GM12873 (cell line): ENCODE data around the gene KRI1.
A peak's percentile ranks its signal among the peaks of the same experiment; 100 is the strongest.

Source experiments
- TF ChIP-seq, protein P1 (sequence below): IDR thresholded peaks from 2 replicates; pipeline ENCODE4 v1.5.1; 2012; ENCODE audit warnings: low read depth, mild to moderate bottlenecking, moderate library complexity, low read length, control low read depth; ENCODE audit not compliant: insufficient read depth; ENCODE audit errors: missing control alignments

The KRI1 gene

DNA sequence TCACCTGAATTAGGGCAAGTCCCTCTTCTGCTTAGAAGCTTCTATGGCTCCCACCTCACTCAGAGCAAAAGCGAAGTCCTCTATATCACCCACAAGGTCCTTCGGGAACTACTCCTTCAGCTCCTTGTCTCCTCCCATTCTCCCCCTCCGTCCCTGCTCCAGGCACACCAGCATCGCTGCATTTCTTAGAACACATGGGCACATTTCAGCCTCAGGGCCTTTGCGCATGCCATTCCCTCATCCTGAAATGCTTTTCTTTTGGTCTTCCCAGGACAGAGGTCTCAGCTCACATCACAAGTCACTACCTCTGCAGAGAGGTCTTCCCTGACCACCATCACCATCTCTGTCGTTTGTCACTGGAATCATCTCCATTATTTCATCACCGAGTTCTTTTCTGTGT, 52.6 kb downstream of the KRI1 start:
- TF ChIP-seq, protein P1, sequence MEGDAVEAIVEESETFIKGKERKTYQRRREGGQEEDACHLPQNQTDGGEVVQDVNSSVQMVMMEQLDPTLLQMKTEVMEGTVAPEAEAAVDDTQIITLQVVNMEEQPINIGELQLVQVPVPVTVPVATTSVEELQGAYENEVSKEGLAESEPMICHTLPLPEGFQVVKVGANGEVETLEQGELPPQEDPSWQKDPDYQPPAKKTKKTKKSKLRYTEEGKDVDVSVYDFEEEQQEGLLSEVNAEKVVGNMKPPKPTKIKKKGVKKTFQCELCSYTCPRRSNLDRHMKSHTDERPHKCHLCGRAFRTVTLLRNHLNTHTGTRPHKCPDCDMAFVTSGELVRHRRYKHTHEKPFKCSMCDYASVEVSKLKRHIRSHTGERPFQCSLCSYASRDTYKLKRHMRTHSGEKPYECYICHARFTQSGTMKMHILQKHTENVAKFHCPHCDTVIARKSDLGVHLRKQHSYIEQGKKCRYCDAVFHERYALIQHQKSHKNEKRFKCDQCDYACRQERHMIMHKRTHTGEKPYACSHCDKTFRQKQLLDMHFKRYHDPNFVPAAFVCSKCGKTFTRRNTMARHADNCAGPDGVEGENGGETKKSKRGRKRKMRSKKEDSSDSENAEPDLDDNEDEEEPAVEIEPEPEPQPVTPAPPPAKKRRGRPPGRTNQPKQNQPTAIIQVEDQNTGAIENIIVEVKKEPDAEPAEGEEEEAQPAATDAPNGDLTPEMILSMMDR, result no peak

- TF ChIP-seq, protein P1, result peak; percentile 87
Measured at GRCh38 chr19:10510301-10510802, 55.5 kb downstream of the KRI1 start.

GRCh38 chr19:10508707-10509106, 57.1 kb downstream of the KRI1 start:
- TF ChIP-seq, protein P1, result no peak

- TF ChIP-seq, protein P1, result no peak
Measured at GRCh38 chr19:10508036-10508435, 57.8 kb downstream of the KRI1 start.

GRCh38 chr19:10505583-10506229, 60.1 kb downstream of the KRI1 start:
- TF ChIP-seq, protein P1, result peak; percentile 88
